ENCODE results near the gene PSMC2. TPM values are rescaled to one million over a fixed set of nuclear protein-coding genes. Genes with fewer than 3 reads are reported as not detected.

Gene PSMC2
- total and polyA plus RNA-seq, 10 of the 15 experiments (the other 5 are each of a cell fraction or from before 2014, with no cell fraction given), result 117 to 347 (median 220) TPM

GRCh38 chr7:103343758-103344452 is 3.5 kb upstream of the PSMC2 start (continued):
- no peak for TF ChIP-seq SUPT20H (IDR thresholded peaks at IDR 0.05; ENCODE audit: borderline replicate concordance, control insufficient read depth, low read depth, low read length)
- TF ChIP-seq, protein P1, sequence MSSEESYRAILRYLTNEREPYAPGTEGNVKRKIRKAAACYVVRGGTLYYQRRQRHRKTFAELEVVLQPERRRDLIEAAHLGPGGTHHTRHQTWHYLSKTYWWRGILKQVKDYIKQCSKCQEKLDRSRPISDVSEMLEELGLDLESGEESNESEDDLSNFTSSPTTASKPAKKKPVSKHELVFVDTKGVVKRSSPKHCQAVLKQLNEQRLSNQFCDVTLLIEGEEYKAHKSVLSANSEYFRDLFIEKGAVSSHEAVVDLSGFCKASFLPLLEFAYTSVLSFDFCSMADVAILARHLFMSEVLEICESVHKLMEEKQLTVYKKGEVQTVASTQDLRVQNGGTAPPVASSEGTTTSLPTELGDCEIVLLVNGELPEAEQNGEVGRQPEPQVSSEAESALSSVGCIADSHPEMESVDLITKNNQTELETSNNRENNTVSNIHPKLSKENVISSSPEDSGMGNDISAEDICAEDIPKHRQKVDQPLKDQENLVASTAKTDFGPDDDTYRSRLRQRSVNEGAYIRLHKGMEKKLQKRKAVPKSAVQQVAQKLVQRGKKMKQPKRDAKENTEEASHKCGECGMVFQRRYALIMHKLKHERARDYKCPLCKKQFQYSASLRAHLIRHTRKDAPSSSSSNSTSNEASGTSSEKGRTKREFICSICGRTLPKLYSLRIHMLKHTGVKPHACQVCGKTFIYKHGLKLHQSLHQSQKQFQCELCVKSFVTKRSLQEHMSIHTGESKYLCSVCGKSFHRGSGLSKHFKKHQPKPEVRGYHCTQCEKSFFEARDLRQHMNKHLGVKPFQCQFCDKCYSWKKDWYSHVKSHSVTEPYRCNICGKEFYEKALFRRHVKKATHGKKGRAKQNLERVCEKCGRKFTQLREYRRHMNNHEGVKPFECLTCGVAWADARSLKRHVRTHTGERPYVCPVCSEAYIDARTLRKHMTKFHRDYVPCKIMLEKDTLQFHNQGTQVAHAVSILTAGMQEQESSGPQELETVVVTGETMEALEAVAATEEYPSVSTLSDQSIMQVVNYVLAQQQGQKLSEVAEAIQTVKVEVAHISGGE (CRISPR knock-in tag; IDR thresholded peaks at IDR 0.05), result peak; percentile 53; the same call in 1 of the 2 replicates
- TF ChIP-seq EP300 (IDR thresholded peaks at IDR 0.05; ENCODE audit: borderline replicate concordance in 1 of 2, control insufficient read depth in 1 of 2, low read depth in 2 of 2, low read length in 2 of 2), result no peak
- no peak for TF ChIP-seq MEF2A (IDR thresholded peaks at IDR 0.05; ENCODE audit: insufficient read depth, low read depth, low read length)
- TF ChIP-seq IRF4 (IDR thresholded peaks at IDR 0.05; ENCODE audit: low read depth, low read length), result no peak
- no peak for TF ChIP-seq IRF3 (IDR thresholded peaks at IDR 0.05)
- no peak for TF ChIP-seq BACH1 (IDR thresholded peaks at IDR 0.05; ENCODE audit: borderline replicate concordance)
- TF ChIP-seq RFX5 (IDR thresholded peaks at IDR 0.05; ENCODE audit: low read depth, low read length), result no peak
- no peak for TF ChIP-seq CREB1 (IDR thresholded peaks at IDR 0.05; ENCODE audit: low read depth)
- TF ChIP-seq PAX8 (IDR thresholded peaks at IDR 0.05), result no peak
- TF ChIP-seq ZNF687 (IDR thresholded peaks at IDR 0.05), result no peak
- TF ChIP-seq RB1 (IDR thresholded peaks at IDR 0.05; ENCODE audit: borderline replicate concordance), result no peak
- TF ChIP-seq POLR2A (IDR thresholded peaks at IDR 0.05; ENCODE audit: low read depth, low read length), result no peak
- TF ChIP-seq SPI1 (IDR thresholded peaks at IDR 0.05; ENCODE audit: borderline replicate concordance, insufficient read depth, low read depth, low read length), result no peak
- peak; percentile 9 for TF ChIP-seq HDAC6 (IDR thresholded peaks at IDR 0.05; ENCODE audit: unreplicated experiment)
- TF ChIP-seq MXI1 (IDR thresholded peaks at IDR 0.05; ENCODE audit: low read depth, low read length), result peak; percentile 50; the same call in 1 of the 2 replicates
- TF ChIP-seq, protein P2, sequence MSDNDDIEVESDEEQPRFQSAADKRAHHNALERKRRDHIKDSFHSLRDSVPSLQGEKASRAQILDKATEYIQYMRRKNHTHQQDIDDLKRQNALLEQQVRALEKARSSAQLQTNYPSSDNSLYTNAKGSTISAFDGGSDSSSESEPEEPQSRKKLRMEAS (IDR thresholded peaks at IDR 0.05; ENCODE audit: low read depth, low read length), result peak; percentile 40; the same call in 1 of the 2 replicates
- no peak for TF ChIP-seq RELA (IDR thresholded peaks at IDR 0.05; ENCODE audit: borderline replicate concordance, partially characterized antibody)
- TF ChIP-seq ZSCAN29 (IDR thresholded peaks at IDR 0.05), result no peak
